ENCODE measurements around the gene ITGA8. TPM values are rescaled to one million over a fixed set of nuclear protein-coding genes. Genes with fewer than 3 reads are reported as not detected.
"Not testable (repeated sequence)": the region's sequence is repeated elsewhere in the genome, so short reads cannot be mapped to it uniquely, and the experiment has no call there.

Gene ITGA8
- total RNA-seq, 1 donor from 2014 or later = 9.4 TPM

- Histone ChIP-seq H3K9ac (ENCODE audit: low read depth in 1 of 3, low read length in 3 of 3) (no peak overlapping the region), H3K9me3 (ENCODE audit: control insufficient read depth in 3 of 3, low read length in 3 of 3) (no peaks in the 10 kb centered on the region), H3K4me1 (ENCODE audit: control insufficient read depth in 3 of 3, insufficient read depth in 3 of 3, low read length in 3 of 3) (no peaks in the 10 kb centered on the region), H3K36me3 (ENCODE audit: control insufficient read depth in 3 of 3, insufficient read depth in 3 of 3, low read length in 3 of 3) (no peaks in the 10 kb centered on the region), H3K4me3 (ENCODE audit: low read length in 3 of 3) (no peak overlapping the region), H3K27me3 (ENCODE audit: control insufficient read depth in 3 of 3, insufficient read depth in 3 of 3, low read length in 3 of 3) (no peaks in the 10 kb centered on the region), H3K27ac (ENCODE audit: low read depth, low read length) (no peak overlapping the region)
Observed at GRCh38 chr10:15660990-15661389, 58.7 kb downstream of the ITGA8 start.

GRCh38 chr10:15658069-15658702, 61.5 kb downstream of the ITGA8 start:
- Histone ChIP-seq H3K4me1 (ENCODE audit: control insufficient read depth in 3 of 3, insufficient read depth in 3 of 3, low read length in 3 of 3) (no peaks in the 10 kb centered on the region), H3K27me3 (ENCODE audit: control insufficient read depth in 3 of 3, insufficient read depth in 3 of 3, low read length in 3 of 3) (no peaks in the 10 kb centered on the region), H3K9ac (ENCODE audit: low read depth in 1 of 3, low read length in 3 of 3) (no peak overlapping the region), H3K9me3 (ENCODE audit: control insufficient read depth in 3 of 3, low read length in 3 of 3) (no peaks in the 10 kb centered on the region), H3K36me3 (ENCODE audit: control insufficient read depth in 3 of 3, insufficient read depth in 3 of 3, low read length in 3 of 3) (no peaks in the 10 kb centered on the region), H3K4me3 (ENCODE audit: low read length in 3 of 3) (no peak overlapping the region), H3K27ac (ENCODE audit: low read depth, low read length) (no peak overlapping the region)

GRCh38 chr10:15652757-15653156, 67.0 kb downstream of the ITGA8 start:
- Histone ChIP-seq H3K4me3 (ENCODE audit: low read length in 3 of 3) (no peak overlapping the region), H3K27me3 (ENCODE audit: control insufficient read depth in 3 of 3, insufficient read depth in 3 of 3, low read length in 3 of 3) (no peaks in the 10 kb centered on the region), H3K4me1 (ENCODE audit: control insufficient read depth in 3 of 3, insufficient read depth in 3 of 3, low read length in 3 of 3) (no peaks in the 10 kb centered on the region), H3K36me3 (ENCODE audit: control insufficient read depth in 3 of 3, insufficient read depth in 3 of 3, low read length in 3 of 3) (no peaks in the 10 kb centered on the region), H3K9ac (ENCODE audit: low read depth in 1 of 3, low read length in 3 of 3) (no peak overlapping the region), H3K27ac (ENCODE audit: low read depth, low read length) (no peak overlapping the region), H3K9me3 (ENCODE audit: control insufficient read depth in 3 of 3, low read length in 3 of 3) (no peaks in the 10 kb centered on the region)

GRCh38 chr10:15652117-15652516, 67.6 kb downstream of the ITGA8 start:
- no peaks in the 10 kb centered on the region for H3K27me3 ChIP-seq (ENCODE audit: control insufficient read depth in 3 of 3, insufficient read depth in 3 of 3, low read length in 3 of 3)
- H3K27ac ChIP-seq (ENCODE audit: low read depth, low read length) = no peak overlapping the region
- no peak overlapping the region for H3K9ac ChIP-seq (ENCODE audit: low read depth in 1 of 3, low read length in 3 of 3)
- no peaks in the 10 kb centered on the region for H3K9me3 ChIP-seq (ENCODE audit: control insufficient read depth in 3 of 3, low read length in 3 of 3)
- H3K4me1 ChIP-seq (ENCODE audit: control insufficient read depth in 3 of 3, insufficient read depth in 3 of 3, low read length in 3 of 3) = no peaks in the 10 kb centered on the region
- H3K4me3 ChIP-seq (ENCODE audit: low read length in 3 of 3) = no peak overlapping the region
- H3K36me3 ChIP-seq (ENCODE audit: control insufficient read depth in 3 of 3, insufficient read depth in 3 of 3, low read length in 3 of 3) = no peaks in the 10 kb centered on the region

GRCh38 chr10:15651175-15651574, 68.5 kb downstream of the ITGA8 start:
- Histone ChIP-seq H3K9ac (ENCODE audit: low read depth in 1 of 3, low read length in 3 of 3) (no peak overlapping the region), H3K27me3 (ENCODE audit: control insufficient read depth in 3 of 3, insufficient read depth in 3 of 3, low read length in 3 of 3) (no peaks in the 10 kb centered on the region), H3K36me3 (ENCODE audit: control insufficient read depth in 3 of 3, insufficient read depth in 3 of 3, low read length in 3 of 3) (no peaks in the 10 kb centered on the region), H3K27ac (ENCODE audit: low read depth, low read length) (no peak overlapping the region), H3K9me3 (ENCODE audit: control insufficient read depth in 3 of 3, low read length in 3 of 3) (no peaks in the 10 kb centered on the region), H3K4me1 (ENCODE audit: control insufficient read depth in 3 of 3, insufficient read depth in 3 of 3, low read length in 3 of 3) (no peaks in the 10 kb centered on the region), H3K4me3 (ENCODE audit: low read length in 3 of 3) (no peak overlapping the region)

- Histone ChIP-seq H3K27ac (ENCODE audit: low read depth, low read length) (no peak overlapping the region), H3K4me1 (ENCODE audit: control insufficient read depth in 3 of 3, insufficient read depth in 3 of 3, low read length in 3 of 3) (no peaks in the 10 kb centered on the region), H3K27me3 (ENCODE audit: control insufficient read depth in 3 of 3, insufficient read depth in 3 of 3, low read length in 3 of 3) (no peaks in the 10 kb centered on the region), H3K9ac (ENCODE audit: low read depth in 1 of 3, low read length in 3 of 3) (no peak overlapping the region), H3K36me3 (ENCODE audit: control insufficient read depth in 3 of 3, insufficient read depth in 3 of 3, low read length in 3 of 3) (no peaks in the 10 kb centered on the region), H3K9me3 (ENCODE audit: control insufficient read depth in 3 of 3, low read length in 3 of 3) (no peaks in the 10 kb centered on the region), H3K4me3 (ENCODE audit: low read length in 3 of 3) (no peak overlapping the region)
Observed at GRCh38 chr10:15642095-15642494, 77.6 kb downstream of the ITGA8 start.

GRCh38 chr10:15640536-15641085, 79.1 kb downstream of the ITGA8 start:
- Histone ChIP-seq H3K9me3 (ENCODE audit: control insufficient read depth in 3 of 3, low read length in 3 of 3) (no peaks in the 10 kb centered on the region), H3K27me3 (ENCODE audit: control insufficient read depth in 3 of 3, insufficient read depth in 3 of 3, low read length in 3 of 3) (no peaks in the 10 kb centered on the region), H3K4me3 (ENCODE audit: low read length in 3 of 3) (no peak overlapping the region), H3K27ac (ENCODE audit: low read depth, low read length) (no peak overlapping the region), H3K4me1 (ENCODE audit: control insufficient read depth in 3 of 3, insufficient read depth in 3 of 3, low read length in 3 of 3) (no peaks in the 10 kb centered on the region), H3K9ac (ENCODE audit: low read depth in 1 of 3, low read length in 3 of 3) (no peak overlapping the region), H3K36me3 (ENCODE audit: control insufficient read depth in 3 of 3, insufficient read depth in 3 of 3, low read length in 3 of 3) (no peaks in the 10 kb centered on the region)

GRCh38 chr10:15636446-15636845, 83.3 kb downstream of the ITGA8 start:
- H3K27me3 ChIP-seq (ENCODE audit: control insufficient read depth in 3 of 3, insufficient read depth in 3 of 3, low read length in 3 of 3) = no peaks in the 10 kb centered on the region
- H3K27ac ChIP-seq (ENCODE audit: low read depth, low read length) = no peak overlapping the region
- H3K36me3 ChIP-seq (ENCODE audit: control insufficient read depth in 3 of 3, insufficient read depth in 3 of 3, low read length in 3 of 3) = no peaks in the 10 kb centered on the region
- no peaks in the 10 kb centered on the region for H3K4me1 ChIP-seq (ENCODE audit: control insufficient read depth in 3 of 3, insufficient read depth in 3 of 3, low read length in 3 of 3)
- H3K4me3 ChIP-seq (ENCODE audit: low read length in 3 of 3) = no peak overlapping the region
- H3K9me3 ChIP-seq (ENCODE audit: control insufficient read depth in 3 of 3, low read length in 3 of 3) = no peaks in the 10 kb centered on the region
- H3K9ac ChIP-seq (ENCODE audit: low read depth in 1 of 3, low read length in 3 of 3) = no peak overlapping the region

- Histone ChIP-seq H3K36me3 (ENCODE audit: control insufficient read depth in 3 of 3, insufficient read depth in 3 of 3, low read length in 3 of 3) (no peaks in the 10 kb centered on the region), H3K27ac (ENCODE audit: low read depth, low read length) (no peak overlapping the region), H3K4me3 (ENCODE audit: low read length in 3 of 3) (no peak overlapping the region), H3K27me3 (ENCODE audit: control insufficient read depth in 3 of 3, insufficient read depth in 3 of 3, low read length in 3 of 3) (no peaks in the 10 kb centered on the region), H3K9ac (ENCODE audit: low read depth in 1 of 3, low read length in 3 of 3) (no peak overlapping the region), H3K4me1 (ENCODE audit: control insufficient read depth in 3 of 3, insufficient read depth in 3 of 3, low read length in 3 of 3) (no peaks in the 10 kb centered on the region), H3K9me3 (ENCODE audit: control insufficient read depth in 3 of 3, low read length in 3 of 3) (no peaks in the 10 kb centered on the region)
Observed at GRCh38 chr10:15632456-15633091, 87.1 kb downstream of the ITGA8 start.

- not testable (repeated sequence) for H3K27ac ChIP-seq (ENCODE audit: low read depth, low read length); H3K4me1 ChIP-seq (ENCODE audit: control insufficient read depth in 3 of 3, insufficient read depth in 3 of 3, low read length in 3 of 3); H3K9ac ChIP-seq (ENCODE audit: low read depth in 1 of 3, low read length in 3 of 3); H3K27me3 ChIP-seq (ENCODE audit: control insufficient read depth in 3 of 3, insufficient read depth in 3 of 3, low read length in 3 of 3); H3K4me3 ChIP-seq (ENCODE audit: low read length in 3 of 3); H3K36me3 ChIP-seq (ENCODE audit: control insufficient read depth in 3 of 3, insufficient read depth in 3 of 3, low read length in 3 of 3); H3K9me3 ChIP-seq (ENCODE audit: control insufficient read depth in 3 of 3, low read length in 3 of 3)
Observed at GRCh38 chr10:15631205-15631604, 88.5 kb downstream of the ITGA8 start.
